Neural progenitor cell (in vitro differentiated cells): ENCODE results near the gene TOR4A. TPM values are rescaled to one million over a fixed set of nuclear protein-coding genes. Genes with fewer than 3 reads are reported as not detected.

Experiments used
- DNase-seq: peaks from one replicate; pipeline ENCODE4 v3.0.0-alpha.2; 2016; ENCODE audit warnings: low spot score
- H2AFZ ChIP-seq: fragments of 200-600 bp; sonication (generic); replicated peaks from 2 replicates; pipeline ENCODE4 v1.6.1; 2016; ENCODE audit warnings: antibody characterized with exemption
- H3F3A ChIP-seq: fragments of 200-600 bp; sonication (generic); 2 replicates; pipeline ENCODE4 v1.6.1; 2016; ENCODE audit warnings: antibody characterized with exemption, low read depth
- H3K27ac ChIP-seq: fragments of 200-600 bp; sonication (generic); 2 replicates; pipeline ENCODE4 v1.5.1; 2016; ENCODE audit warnings: mild to moderate bottlenecking
- H3K27me3 ChIP-seq: fragments of 200-600 bp; sonication (generic); 2 replicates; pipeline ENCODE4 v1.6.1; 2016; ENCODE audit warnings: mild to moderate bottlenecking, moderate library complexity
- H3K36me3 ChIP-seq: fragments of 200-600 bp; sonication (generic); 2 replicates; pipeline ENCODE4 v1.5.1; 2016
- H3K4me1 ChIP-seq: fragments of 200-600 bp; sonication (generic); 2 replicates; pipeline ENCODE4 v1.6.1; 2016; ENCODE audit warnings: mixed run types
- H3K4me2 ChIP-seq: fragments of 200-600 bp; sonication (generic); 2 replicates; pipeline ENCODE4 v1.6.1; 2016
- H3K4me3 ChIP-seq: fragments of 200-600 bp; sonication (generic); 2 replicates; pipeline ENCODE4 v1.5.1; 2016
- H3K79me2 ChIP-seq: fragments of 200-600 bp; sonication (generic); 2 replicates; pipeline ENCODE4 v1.6.1; 2016; ENCODE audit warnings: low read depth
- H3K9ac ChIP-seq: fragments of 200-600 bp; sonication (generic); 2 replicates; pipeline ENCODE4 v1.6.1; 2016
- H3K9me3 ChIP-seq: fragments of 200-600 bp; sonication (generic); 2 replicates; pipeline ENCODE4 v1.5.1; 2016; ENCODE audit warnings: low read depth
- H4K20me1 ChIP-seq: fragments of 200-600 bp; sonication (generic); 2 replicates; pipeline ENCODE4 v1.6.1; 2016; ENCODE audit warnings: low read depth
- H3K27ac Mint-ChIP-seq: 3 replicates; pipeline ENCODE4 v1.8.0; 2021; ENCODE audit warnings: mixed read lengths
- H3K27me3 Mint-ChIP-seq: 2 replicates; pipeline ENCODE4 v1.8.0; 2022; ENCODE audit warnings: low read depth, mild to moderate bottlenecking, inconsistent platforms, moderate library complexity, mixed read lengths; ENCODE audit not compliant: insufficient read depth
- H3K36me3 Mint-ChIP-seq: 3 replicates; pipeline ENCODE4 v1.8.0; 2021; ENCODE audit warnings: mixed read lengths
- H3K4me1 Mint-ChIP-seq: 3 replicates; pipeline ENCODE4 v1.8.0; 2021; ENCODE audit warnings: mixed read lengths
- H3K4me3 Mint-ChIP-seq: 3 replicates; pipeline ENCODE4 v1.8.0; 2021; ENCODE audit warnings: mild to moderate bottlenecking, moderate library complexity, mixed read lengths
- H3K9me3 Mint-ChIP-seq: 3 replicates; pipeline ENCODE4 v1.8.0; 2020; ENCODE audit warnings: mixed read lengths
- CTCF ChIP-seq: fragments of 200-600 bp; sonication (generic); IDR thresholded peaks from 2 replicates; pipeline ENCODE4 v1.5.1; 2017; ENCODE audit warnings: antibody characterized with exemption, mild to moderate bottlenecking
- EZH2 ChIP-seq: fragments of 200-600 bp; sonication (generic); IDR thresholded peaks from 2 replicates; pipeline ENCODE4 v1.6.1; 2017; ENCODE audit warnings: antibody characterized with exemption, mild to moderate bottlenecking, moderate library complexity
- EZH2phosphoT487 ChIP-seq: fragments of 200-600 bp; sonication (generic); IDR thresholded peaks from 2 replicates; pipeline ENCODE4 v1.6.1; 2017; ENCODE audit warnings: antibody characterized with exemption
- total RNA-seq: library from RNA; depleted of rRNA; stranded (reverse); fragments of >200 nt; gene quantifications from 2 replicates; pipeline ENCODE4 v1.2.3, GENCODE V29; 2015; ENCODE audit warnings: low replicate concordance

TOR4A gene
- total RNA-seq, 1 donor from 2014 or later = 0.39 TPM

DNA sequence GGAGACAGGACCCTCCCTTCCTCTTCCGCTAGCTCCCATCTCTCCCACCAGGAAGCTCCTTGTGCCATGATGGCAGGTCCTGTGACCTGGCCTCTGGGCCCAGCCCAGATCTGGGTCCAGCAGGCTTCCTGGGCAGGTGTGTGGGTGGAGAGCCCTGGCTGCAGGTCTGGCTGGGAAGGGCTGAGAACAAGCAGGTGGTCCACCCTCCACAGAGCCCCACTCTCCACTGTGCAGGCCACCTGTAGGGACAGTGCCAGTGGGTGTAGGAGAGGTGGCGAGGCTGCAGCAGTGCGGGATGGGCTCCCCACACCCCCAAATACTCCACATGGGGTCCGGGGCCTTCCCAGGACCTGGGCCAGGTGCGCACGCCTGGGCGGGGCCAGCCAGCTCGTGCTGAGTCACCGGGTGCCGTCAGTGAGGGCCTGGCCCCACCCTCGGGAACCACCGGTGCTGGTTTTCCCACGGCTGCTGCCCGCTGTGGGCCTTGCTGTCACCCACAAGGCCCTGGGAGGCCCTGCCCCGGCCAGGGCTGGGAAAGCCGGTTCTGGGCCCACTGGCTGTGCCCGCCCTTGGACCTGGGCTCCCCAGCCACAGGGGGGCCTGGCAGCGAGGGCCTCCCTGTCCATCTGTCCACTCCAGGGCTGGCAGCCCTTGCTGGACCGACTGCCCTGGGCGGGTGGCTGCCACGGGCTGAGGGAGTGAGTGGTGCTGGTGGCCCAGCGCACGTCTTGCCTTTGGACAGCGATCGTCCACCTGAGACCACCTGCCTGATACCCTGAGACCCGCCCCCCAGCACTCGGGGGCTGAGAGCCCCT lies 33.9 kb downstream of the TOR4A start:
- no peaks in the 10 kb centered on the region for H3K27me3 ChIP-seq
- DNase-seq = peak; percentile 1
- H3F3A ChIP-seq = peaks cover 8% of the 10 kb centered on the region
- no peak overlapping the region for H3K27ac Mint-ChIP-seq
- peaks cover 32% of the 10 kb centered on the region for H3K4me1 Mint-ChIP-seq
- peaks cover 2% of the 10 kb centered on the region for H3K27me3 Mint-ChIP-seq
- H3K9me3 ChIP-seq = no peaks in the 10 kb centered on the region
- no peak overlapping the region for H3K4me3 Mint-ChIP-seq
- no peak overlapping the region for H3K27ac ChIP-seq
- H2AFZ ChIP-seq = no peak overlapping the region
- no peak overlapping the region for H3K9ac ChIP-seq
- H3K79me2 ChIP-seq = no peaks in the 10 kb centered on the region
- H4K20me1 ChIP-seq = no peaks in the 10 kb centered on the region
- no peak overlapping the region for H3K4me3 ChIP-seq
- no peaks in the 10 kb centered on the region for H3K9me3 Mint-ChIP-seq
- no peaks in the 10 kb centered on the region for H3K36me3 Mint-ChIP-seq
- TF ChIP-seq CTCF (no peak), EZH2 (no peak), EZH2phosphoT487 (no peak)
- H3K36me3 ChIP-seq = no peaks in the 10 kb centered on the region
- H3K4me1 ChIP-seq = peaks cover 42% of the 10 kb centered on the region
- H3K4me2 ChIP-seq = no peak overlapping the region

DNA sequence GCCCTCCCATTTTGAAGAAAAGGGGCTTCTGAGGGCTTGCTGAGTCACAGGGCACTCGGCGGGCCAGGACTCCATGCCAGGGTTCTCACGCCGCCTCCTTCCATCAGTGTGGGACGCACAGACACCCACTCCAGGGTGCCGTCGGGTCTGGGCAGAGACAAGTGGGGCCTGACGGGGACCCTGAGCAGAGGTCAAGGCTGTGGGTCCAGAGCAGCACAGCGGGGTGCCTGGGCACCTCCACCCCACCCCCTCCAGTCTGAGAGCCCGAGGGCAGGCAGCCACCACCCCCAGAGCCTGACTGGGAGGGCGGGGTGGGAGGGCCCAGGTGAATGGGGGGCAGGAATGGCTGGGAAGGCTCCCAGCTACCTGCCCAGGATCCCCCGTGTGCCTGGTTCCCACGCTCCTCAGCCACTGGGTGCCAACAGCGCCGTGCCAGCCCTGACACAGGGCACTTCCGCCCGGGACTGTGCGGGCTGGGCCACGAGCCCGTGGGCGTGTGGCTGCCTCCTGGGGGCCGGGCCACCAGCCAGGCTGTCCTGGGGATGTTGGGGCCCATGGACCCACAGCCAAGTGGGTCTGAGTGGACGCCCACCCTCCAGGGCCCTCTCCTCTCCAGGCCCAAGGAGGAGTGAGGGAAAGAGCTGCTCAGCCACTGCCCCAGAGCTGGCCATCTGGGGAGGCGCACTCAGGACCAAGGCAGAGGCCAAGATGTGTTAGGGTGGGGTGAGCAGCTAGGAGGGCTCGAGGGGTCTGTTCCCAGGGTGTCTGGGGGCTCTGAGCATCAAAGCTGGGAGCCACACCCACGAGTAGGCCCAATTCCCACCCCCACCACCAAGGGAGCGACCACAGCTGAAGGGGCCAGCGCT lies 34.7 kb downstream of the TOR4A start:
- Histone ChIP-seq H4K20me1 (no peaks in the 10 kb centered on the region), H2AFZ (no peak overlapping the region), H3K27ac (no peak overlapping the region), H3K9ac (no peak overlapping the region), H3K36me3 (no peaks in the 10 kb centered on the region), H3K4me1 (peaks cover 40% of the 10 kb centered on the region), H3K9me3 (no peaks in the 10 kb centered on the region), H3K4me2 (no peak overlapping the region), H3K79me2 (no peaks in the 10 kb centered on the region), H3K27me3 (no peaks in the 10 kb centered on the region), H3K4me3 (no peak overlapping the region), H3F3A (peaks cover 16% of the 10 kb centered on the region)
- TF ChIP-seq EZH2phosphoT487 (no peak), EZH2 (no peak), CTCF (no peak)
- Mint-ChIP-seq H3K36me3 (no peaks in the 10 kb centered on the region), H3K9me3 (no peaks in the 10 kb centered on the region), H3K27ac (no peak overlapping the region), H3K27me3 (peaks cover 2% of the 10 kb centered on the region), H3K4me3 (no peak overlapping the region), H3K4me1 (peaks cover 30% of the 10 kb centered on the region)
- DNase-seq = no peak

DNA sequence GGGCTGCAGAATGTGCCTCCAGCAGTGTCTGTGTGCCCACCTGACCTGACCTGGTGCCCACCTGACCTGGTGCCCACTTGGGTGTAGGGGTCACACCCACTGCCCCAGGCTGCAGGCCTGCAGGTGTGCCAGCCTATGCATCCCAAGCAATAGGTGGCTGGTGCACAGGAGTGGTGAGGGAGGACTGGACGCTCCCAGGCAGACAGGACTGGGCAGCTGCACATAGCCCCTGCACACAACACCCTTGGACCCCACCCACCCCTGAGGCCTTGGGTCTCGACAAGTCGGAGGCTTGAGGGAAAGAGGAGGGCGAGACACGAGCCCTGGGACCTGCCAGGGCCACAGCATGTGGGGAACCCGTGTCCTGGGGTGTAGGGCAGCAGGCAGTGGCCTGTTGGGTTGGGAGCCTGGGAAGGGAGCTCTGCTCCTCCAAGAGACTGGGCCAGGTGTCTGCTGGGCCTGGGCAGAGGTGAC lies 35.4 kb downstream of the TOR4A start:
- H3K4me1 ChIP-seq = peaks cover 34% of the 10 kb centered on the region
- H3K79me2 ChIP-seq = no peaks in the 10 kb centered on the region
- H4K20me1 ChIP-seq = no peaks in the 10 kb centered on the region

More for the DNA sequence above, 35.4 kb downstream of the TOR4A start:
- no peak overlapping the region for H3K4me3 Mint-ChIP-seq
- H2AFZ ChIP-seq = no peak overlapping the region
- TF ChIP-seq EZH2phosphoT487 (no peak), EZH2 (no peak), CTCF (no peak)
- peaks cover 2% of the 10 kb centered on the region for H3K27me3 Mint-ChIP-seq
- H3K36me3 ChIP-seq = no peaks in the 10 kb centered on the region
- peak; percentile 1 for DNase-seq
- no peak overlapping the region for H3K27ac ChIP-seq
- peaks cover 26% of the 10 kb centered on the region for H3K4me1 Mint-ChIP-seq
- H3K4me2 ChIP-seq = no peak overlapping the region
- no peaks in the 10 kb centered on the region for H3K9me3 Mint-ChIP-seq
- no peak overlapping the region for H3K27ac Mint-ChIP-seq
- H3K36me3 Mint-ChIP-seq = no peaks in the 10 kb centered on the region
- peaks cover 21% of the 10 kb centered on the region for H3F3A ChIP-seq
- H3K9ac ChIP-seq = no peak overlapping the region
- H3K9me3 ChIP-seq = no peaks in the 10 kb centered on the region
- H3K27me3 ChIP-seq = no peaks in the 10 kb centered on the region
- no peak overlapping the region for H3K4me3 ChIP-seq
